T1000 (cell line): ENCODE data around the gene ZNF267.
A peak's percentile ranks its signal among the peaks of the same experiment; 100 is the strongest.
"Not testable (repeated sequence)": the region's sequence is repeated elsewhere in the genome, so short reads cannot be mapped to it uniquely, and the experiment has no call there.

Experiments
- DNase-seq: peaks from one replicate; lab custom pipeline; 2025; ENCODE audit warnings: mixed read lengths; lab: John Stamatoyannopoulos, UW

ZNF267 gene

DNA sequence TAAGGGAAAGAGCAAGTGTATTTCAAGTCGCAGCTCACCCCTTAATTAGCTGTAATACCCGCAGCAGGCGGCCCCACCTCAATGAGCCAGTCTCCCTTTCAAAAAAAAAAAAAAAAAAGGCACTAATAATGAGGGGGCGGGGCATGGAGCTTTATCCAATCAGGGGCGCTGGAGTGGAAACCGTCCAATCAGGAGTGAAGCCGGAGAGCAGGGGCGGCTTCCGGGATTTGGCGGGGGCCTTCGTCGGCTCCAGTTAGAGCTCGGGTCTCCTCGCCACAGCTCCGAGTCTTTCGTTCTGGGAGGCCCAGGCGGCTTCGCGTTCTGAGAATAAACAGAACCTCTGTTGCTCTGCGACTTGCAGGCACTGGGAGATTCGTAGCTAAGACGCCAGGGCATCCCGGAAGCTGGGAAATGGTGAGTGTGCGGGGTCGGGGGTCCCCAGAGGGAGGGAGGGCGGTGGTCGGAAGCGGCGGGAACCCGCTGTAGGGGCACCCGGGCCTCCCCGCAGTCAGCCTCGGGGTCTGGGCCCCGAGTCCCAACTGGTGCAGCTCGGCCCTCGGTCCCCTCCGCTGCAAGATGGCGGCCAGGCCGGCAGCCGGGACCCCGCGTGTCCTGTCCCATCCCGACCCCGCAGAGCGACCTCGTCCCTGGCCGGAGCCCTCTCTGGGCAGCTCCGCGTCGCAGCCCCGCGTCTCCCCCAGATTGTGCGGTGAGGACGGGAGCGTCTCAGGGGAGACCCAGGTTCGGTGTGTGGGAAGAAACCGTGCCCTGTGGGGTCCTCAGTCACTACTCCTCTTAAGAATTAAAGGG, at the start of gene ZNF267:
Gene ZNF267, plus strand, starts transcription at position 252 of the 810 bp plus-strand sequence. Its CDS starts 160 bp downstream, at position 412.
- DNase-seq, result peak; percentile 80

DNA sequence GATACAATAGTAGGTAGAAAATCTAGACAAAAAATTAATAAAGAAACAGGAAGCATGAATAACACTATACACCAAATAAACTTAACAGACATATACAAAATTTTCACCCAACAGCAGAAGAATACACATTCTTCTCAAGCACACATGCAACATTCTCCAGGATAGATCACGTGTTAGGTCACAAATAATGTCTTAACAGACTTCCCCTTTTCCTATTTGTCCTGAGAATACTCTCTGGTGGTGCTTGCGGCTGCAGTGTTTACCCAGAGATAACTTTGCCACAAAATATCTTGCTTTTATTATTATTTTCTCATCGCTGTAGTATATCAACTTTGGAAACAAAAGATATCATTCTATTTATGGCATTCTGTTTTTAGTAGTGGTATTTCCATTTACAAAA, 40.6 kb upstream of the ZNF267 start:
- no peak for DNase-seq

DNA sequence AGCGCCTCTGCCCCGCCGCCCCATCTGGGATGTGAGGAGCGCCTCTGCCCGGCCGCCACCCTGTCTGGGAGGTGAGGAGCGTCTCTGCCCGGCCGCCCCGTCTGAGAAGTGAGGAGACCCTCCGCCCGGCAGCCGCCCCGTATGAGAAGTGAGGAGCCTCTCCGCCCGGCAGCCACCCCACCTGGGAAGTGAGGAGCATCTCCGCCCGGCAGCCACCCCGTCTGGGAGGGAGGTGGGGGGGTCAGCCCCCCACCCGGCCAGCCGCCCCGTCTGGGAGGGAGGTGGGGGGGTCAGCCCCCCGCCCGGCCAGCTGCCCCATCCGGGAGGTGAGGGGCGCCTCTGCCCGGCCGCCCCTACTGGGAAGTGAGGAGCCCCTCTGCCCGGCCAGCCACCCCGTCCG, 37.2 kb upstream of the ZNF267 start:
- not testable (repeated sequence) for DNase-seq

DNA sequence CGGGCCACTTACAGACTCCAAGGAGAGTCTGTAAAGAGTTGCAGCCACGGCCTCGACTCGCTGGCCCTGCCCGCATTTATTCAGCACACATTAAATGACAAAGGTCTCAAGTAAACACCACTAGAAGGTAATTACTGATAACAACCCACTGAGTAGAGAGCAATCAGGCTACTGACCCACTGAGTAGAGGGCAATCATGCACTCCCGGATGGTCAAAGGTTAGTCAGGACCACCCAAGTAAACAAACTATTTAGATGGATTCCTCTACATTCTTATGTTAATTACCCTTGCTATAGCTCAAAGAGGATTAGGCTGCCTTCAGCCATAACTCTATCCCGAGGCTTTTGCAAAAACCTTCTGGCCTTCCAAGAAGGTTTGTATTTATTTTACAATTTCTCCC, 30.7 kb upstream of the ZNF267 start:
- DNase-seq, result no peak

DNA sequence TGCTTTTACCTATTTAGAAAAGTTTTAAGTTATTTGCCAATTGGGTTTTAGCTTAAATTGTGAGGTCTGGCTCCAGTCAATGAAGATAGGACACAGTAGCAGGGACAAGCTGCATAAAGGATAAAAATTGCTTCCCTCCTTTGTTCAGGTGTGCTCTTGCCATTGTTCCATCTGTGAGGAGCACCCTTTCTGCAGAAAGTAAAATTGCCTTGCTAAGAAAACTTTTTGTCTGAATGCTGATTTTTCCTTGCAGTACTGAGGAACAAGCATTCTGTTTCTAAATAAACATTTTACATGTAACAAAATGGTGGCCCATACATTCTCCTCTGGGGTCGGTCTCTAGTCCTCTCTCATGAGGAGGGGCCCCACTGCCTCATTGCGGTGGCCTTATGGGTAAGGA, 25.0 kb upstream of the ZNF267 start:
- not testable (repeated sequence) for DNase-seq

DNA sequence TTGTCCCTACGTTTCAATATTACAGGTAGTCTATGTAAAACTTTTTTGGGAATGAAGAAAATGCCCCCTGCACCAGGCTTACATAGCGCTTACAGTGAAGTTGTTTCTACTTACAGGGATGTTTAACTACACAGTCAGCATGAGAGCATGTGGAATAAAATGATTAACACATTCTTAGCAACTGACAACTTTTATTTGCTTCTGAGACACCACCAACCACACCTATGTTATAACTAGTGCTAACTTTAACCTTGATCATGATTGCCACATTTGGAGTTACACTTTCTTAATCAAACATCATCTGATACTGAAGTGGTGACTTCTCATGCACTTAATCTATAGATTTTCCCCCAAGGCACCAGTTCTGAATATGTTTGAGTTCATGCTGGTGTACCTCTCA, 20.3 kb upstream of the ZNF267 start:
- DNase-seq, result no peak

DNA sequence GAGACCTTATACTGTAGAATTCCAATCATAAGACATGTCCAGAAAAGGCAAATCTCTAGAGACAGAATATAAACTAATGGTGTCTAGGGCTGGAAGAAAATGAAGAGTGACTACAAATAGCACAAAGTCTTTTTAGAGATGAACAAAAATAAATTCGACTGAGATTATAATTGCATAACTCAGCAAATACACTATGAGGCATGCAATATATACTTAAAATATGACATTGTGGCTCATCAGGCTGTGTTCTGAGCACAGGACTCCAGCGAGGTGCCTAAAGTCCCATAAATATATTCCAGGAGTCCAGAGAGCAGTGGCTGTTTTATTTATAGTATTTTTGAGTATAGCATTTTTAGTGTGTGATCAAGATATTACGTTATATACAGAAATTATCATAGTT, 13.1 kb upstream of the ZNF267 start:
- no peak for DNase-seq

DNA sequence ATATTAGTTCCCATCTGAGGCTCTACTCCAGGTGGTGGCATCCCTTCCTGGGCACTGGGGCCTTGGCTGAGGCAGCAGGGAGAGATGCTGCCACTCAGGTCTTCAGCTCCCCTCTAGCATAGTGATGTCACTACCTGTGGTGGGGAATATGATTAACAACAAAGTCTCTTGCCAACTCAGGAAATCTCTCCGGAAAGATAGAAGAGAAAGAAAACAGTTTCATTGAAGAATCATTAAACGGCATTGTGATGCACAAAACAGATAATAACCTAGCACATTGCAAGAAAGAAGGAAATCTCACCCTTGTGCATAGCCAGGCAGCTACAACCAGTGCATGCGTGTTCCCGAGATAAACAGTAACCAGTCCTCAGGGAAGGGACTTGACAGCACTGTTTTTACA, 12.2 kb upstream of the ZNF267 start:
- DNase-seq, result no peak

DNA sequence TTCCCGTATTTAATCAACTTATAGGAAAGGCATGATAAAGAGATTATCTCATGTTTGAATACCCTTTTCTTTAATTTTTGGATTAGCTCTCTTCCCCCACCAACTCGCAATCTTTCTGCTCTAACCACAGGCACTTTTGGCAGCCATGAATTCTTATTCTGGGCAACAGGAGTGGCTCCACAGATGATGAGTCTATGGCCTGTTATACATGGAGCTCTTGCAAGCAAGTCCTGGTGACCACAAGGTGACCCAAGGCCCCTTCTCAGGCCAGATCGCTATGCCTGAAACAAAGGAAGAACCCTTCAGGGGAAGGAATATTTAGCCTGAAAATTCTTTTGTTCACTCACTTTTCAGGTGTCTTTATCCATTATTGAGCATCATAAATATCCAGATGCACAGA, 10.8 kb upstream of the ZNF267 start:
- DNase-seq, result no peak

DNA sequence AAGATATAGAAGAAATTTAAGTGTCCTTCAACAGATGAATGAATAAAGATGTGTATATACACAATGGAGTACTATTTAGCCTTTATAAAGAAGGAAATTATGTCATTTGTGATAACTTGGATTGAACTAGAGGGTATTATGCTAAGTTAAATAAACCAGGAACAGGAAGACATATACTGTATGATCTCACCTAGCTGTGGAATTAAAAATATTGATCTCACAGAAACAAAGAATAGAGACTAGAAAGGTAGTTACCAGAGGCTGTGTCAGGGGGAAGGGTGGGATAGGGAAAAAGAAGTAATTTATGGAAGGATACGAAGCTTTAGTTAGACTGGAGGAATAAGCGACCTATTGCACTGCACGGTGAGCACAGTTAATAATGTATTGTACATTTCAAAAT, 5.4 kb upstream of the ZNF267 start:
- no peak for DNase-seq

DNA sequence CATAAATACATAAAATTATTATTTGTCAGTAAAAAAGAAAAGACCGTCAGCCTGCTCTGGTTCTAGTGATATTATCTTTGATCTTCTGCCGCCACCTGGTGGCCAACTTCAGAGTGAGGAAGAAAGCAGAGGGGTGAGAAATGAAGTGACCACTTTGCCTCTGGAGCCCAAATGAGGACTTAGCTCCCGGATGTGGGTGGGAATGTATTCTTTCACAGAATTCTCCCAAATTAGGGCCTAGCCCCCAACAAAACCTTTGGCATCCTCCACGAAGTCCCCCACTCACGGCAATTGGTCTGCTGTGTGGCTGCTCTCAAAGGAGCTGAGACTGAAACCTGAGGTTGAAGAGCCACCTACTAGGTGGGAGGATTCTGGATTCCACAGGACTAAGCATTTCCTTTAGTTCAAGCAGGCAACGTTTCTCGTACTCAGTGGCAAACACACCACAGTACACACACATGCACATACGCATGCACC, 4.9 kb upstream of the ZNF267 start:
- peak; percentile 64 for DNase-seq

DNA sequence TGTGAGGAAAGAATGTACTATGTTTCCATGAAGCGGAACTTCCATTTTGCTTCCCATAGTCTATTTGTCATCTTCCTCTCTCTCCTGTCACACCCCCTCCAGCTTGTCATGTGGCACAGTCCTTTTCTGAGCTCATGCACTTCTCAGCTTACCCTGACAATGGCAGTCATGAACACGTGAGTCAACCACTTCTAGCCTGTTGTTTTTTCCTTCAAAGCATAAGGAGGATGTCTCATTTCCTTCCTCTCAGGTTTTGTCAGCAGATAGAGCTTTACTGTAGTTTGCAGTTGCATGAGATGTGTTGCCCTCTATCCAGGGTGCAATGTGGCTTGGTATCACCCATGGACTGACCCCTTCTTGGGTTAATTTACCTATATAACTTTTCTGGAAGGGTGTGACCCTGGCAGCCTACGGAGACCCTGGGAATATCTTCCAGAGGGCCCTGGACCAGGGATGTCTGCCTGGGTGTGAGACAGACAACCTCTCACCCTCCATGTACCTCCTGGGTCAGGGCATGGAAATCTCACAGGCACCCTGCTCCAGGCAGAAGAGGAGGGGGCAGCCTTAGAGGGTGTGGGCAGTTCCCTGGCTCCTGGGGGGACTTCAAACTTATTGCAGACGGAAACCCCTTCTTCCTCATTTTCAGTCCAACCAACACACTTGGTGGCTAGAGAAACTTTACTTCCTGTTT, 4.0 kb upstream of the ZNF267 start:
- DNase-seq, result peak; percentile 55

DNA sequence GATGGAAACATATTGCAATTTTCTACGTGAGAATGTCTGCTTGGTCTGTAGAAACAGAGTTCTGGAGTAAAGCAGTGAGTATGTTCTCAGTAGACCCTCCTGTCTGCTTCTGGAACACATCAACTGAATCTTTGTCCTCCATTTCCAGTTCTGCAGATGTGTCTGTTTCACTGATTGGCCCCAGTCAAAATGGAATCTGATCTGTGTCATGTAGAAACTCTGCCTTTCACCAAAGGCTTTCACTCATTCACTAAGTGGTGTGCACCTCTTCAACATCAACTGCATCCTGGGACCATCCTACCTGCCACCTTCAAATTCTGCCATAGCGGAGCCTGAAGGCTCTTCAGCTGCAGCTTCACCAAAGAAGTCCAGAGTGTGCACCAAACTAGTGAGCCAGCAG, 2.8 kb upstream of the ZNF267 start:
- no peak for DNase-seq

DNA sequence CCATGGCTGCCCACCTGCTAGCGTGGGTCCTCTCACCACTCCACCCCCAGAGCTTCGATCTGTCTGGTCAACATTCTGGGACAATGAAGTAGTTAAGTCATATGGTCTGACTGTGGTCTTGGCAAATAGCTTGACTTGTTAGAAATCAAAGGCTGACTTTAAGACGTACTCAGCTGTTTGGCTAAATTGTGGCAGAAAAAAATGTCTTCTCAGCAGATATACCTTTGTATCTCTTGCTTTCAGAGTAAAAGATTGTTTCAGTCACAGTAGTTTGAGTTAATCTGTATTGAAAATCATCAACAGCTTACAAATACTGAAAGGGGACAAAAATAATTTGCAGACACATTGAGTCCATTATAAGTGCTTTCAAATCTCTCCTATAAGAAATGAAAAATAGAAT, 2.1 kb upstream of the ZNF267 start:
- no peak for DNase-seq

DNA sequence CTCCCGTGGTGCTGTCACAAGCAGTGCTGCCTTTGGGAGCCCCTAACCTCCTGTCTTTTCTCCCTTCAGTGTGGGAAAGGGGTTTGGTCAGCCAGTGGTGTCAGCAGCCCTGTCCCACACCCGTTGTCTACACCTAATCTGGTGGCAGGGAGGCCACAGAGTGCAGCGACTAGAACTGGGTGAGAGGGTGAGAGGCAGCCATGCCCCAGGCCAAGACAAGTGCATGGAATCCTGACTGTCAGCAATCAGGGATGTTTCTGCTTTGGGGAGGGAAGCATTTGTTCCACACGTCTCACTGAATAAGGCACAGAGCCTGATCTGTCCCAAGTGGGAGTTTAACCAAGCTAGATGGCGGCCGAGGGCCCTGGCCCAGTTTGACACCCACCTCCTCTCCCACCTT, 1.4 kb upstream of the ZNF267 start:
- no peak for DNase-seq

DNA sequence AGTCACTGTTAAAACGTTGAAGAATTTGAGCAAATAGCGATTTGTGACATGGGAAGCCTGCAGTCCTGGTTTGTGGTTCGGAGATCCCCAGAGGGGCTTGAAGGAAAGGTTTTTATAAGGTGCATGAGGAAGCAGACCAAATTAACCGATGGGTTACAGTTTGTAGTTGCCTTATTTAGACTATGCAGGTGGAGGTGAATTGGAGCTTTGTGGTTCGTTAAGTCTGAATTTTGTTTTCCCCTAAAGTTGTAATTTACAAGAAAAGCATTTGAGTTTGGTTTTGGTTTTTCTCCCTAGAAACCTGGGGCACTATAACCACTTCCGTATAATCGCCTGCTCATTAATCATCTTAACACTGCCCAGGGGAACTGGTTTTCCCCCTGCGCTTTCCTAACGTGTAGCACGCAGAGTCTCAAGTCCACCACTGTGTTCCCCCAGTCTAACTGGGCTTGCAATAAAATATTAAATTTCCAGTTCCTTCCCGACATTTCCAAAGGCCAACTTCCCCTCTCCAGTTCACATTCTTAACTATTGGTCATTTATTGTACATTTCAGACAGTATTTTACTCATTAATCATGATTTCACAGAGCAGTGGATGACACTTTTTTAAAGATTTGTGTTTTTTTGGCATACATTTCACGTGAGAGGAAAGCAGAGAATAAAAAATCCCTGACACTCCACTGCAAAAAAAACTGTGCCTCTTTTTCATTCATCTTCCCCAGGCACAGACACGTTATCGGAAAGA, 932 bp downstream of the ZNF267 start:
- no peak for DNase-seq

DNA sequence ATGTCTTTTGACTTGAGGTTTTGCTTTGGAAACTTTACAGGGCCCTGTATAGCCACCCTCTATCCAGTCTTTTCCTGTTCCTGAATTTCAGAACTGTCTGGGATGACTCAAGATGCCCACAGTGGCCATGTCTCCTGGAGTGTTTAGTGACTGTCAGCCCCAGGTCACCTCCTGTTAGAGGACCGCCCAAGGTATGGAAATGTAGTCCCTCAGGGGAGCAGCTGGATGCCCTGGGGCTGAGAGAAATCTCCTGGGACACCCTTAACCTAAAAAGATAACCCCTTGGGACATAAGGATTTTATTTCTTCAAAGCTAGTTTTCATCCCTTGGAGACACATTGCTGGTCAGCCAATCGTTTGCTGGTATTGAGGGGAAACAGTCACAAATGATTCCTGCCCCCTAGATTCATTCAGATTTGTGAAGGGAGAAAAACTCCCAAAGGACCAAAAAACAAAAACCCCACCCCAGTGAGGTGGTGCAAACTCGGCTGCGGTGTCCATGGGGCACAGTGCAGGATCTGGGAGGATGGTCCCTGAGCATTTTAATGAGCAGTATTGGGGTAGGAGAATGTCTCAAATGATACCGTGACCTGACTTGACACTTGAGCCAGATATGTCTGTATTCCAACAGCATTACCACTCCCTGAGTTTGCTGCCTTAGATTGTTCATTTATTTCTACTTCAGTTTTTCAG, 1.7 kb downstream of the ZNF267 start:
- DNase-seq, result peak; percentile 34

DNA sequence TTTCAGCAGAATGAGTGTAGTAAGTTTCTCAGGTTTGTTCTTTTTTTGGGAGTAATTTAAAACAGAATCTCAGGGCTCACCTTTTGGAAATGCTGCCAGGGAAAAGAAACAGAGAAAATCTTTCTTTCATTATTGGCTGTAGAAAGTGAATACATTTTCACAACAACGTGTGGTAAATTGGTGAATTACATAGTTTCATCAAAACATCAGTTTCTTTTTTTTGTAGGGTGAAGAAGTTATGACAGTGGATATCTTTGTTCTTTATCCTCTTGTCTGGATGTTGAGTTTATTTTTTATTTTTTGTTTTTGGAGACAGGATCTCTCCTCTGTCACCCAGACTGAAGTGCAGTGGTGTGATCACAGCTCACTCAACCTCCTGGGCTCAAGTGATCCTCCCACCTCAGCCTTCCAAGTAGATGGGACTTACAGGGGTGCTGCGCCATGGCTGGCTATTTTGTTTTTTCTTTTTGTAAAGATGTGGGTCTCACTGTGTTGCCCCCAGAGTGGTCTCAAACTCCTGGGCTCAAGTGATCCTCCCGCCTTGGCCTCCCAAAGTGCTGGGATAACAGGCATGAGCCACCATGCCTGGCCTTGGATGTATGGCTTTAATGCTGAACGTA, 2.4 kb downstream of the ZNF267 start:
- no peak for DNase-seq

DNA sequence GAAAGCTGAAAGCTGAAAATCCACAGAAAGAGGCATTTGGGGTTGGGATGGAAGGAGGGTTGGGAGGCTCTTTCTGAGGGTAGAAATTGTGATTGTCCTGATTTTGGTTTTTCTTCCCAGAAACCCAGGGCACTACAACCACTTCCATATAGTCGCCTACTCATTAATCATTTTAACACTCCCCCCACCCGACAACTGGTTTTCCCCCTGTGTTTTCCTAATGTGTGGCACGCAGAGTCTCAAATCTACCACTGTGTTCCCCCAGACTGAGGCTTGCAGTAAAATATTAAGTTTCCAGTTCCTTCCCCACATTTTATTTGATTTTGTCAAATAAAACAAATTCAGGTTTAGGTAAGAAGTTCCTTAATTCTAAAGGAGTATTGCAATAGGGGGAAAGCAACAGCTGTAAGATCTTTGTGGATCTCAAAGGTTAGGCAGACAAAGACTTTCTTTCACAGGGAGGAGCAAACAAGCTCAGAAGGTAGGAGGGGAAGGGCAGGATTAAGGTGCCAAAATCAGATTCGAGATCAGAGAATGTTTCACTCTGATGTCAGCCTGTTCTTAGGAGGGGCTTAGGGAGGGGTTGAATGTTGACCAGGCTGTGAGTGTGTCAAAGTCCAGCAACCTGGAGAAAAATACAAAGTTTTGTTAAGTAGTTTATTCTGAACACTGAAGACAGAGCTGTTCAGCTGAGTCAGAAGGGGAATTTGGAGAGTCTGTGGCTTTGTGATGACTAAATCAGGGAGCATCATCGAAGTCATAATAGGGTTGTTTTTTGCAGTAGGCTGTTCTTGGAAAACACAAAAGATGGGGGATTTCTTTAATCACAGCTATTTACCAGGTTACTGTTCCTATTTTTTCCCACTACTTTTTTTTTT, 3.6 kb downstream of the ZNF267 start:
- DNase-seq, result no peak

DNA sequence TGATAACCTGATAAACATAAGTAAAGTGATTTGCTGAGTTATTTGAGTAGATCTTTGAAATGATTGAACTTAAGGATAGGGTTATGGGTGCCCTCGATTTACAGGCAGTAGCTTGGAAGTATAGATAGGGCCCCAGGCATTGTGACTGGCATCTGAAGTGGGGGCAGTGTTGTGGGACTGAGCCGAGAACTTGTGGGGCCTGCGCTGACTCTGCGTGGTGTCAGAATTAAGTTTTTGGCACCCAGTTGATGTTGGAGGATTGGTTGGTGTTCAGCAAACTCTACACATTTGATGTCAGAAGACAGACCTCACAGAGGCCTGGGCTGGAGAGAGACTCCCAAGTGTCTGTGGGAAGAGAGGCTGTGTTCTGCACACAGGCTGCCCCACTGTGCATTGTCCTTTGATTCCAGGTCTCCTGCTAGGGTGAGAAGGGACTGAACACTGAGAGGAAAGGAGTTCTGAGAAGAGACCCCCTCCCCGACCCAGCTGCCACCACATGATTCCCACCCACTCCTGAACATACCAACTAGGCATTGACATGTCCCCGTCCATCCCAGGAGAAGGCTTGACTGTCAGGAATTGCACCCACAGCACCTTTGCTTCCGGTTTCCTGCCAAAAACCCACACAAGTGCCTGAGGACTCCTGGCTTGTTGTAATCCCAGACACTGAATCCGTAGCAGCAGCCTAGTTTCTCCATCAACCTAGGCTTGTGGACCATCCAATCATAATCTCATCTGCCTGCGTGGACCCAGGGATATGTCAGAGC, 4.5 kb downstream of the ZNF267 start:
- no peak for DNase-seq
